ENCODE data around the gene ANXA5.

ANXA5 gene

DNA sequence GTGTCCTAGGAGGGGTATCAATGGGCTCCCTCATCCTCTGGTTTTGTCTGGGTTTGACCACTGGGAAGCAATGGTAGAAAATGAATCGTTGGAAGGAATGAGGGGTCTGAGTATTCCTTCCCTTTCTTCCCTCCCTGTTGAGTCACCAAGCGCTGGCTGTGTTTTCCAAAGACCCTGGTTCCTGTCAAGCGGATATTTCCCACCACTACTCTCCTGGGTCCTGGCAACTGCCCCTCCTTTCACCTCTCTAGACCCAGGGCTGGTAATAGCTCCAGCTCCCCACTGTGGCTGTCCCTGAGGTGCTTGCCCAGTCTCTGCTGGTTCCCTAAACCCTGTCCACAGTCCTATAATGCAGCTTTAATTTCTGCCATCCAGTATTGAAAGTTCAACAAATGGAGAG lies 46.0 kb upstream of the ANXA5 start:
- Histone ChIP-seq H3K4me1 (ENCODE audit: control insufficient read depth, insufficient read depth, low read length) (no peaks in the 10 kb centered on the region), H3K9me3 (ENCODE audit: control insufficient read depth, insufficient read depth, low read depth, low read length) (no peaks in the 10 kb centered on the region), H3K4me3 (ENCODE audit: low read depth, low read length) (no peak overlapping the region), H3K36me3 (ENCODE audit: control insufficient read depth in 2 of 2, insufficient read depth in 1 of 2, low read length in 2 of 2) (no peaks in the 10 kb centered on the region), H3K27ac (ENCODE audit: extremely low read depth, low read depth, low read length) (no peak overlapping the region)
- ChIA-PET POLR2A (no interaction called here), CTCF (interaction anchor here (0.6 kb wide), 1 partner anchor 40 kb away, joined by 9 read pairs; no protein-coding TSS in a partner anchor)
- no peak for TF ChIP-seq KLF8 (tag by site-specific recombination; IDR thresholded peaks at IDR 0.05)
- no peak for TF ChIP-seq ZIC2 (tag by site-specific recombination; IDR thresholded peaks at IDR 0.05)
- TF ChIP-seq ZNF510 (tag by site-specific recombination; IDR thresholded peaks at IDR 0.05; ENCODE audit: insufficient replicate concordance) = no peak
- no peak for TF ChIP-seq SP7 (tag by site-specific recombination; IDR thresholded peaks at IDR 0.05)
- TF ChIP-seq, protein P1, sequence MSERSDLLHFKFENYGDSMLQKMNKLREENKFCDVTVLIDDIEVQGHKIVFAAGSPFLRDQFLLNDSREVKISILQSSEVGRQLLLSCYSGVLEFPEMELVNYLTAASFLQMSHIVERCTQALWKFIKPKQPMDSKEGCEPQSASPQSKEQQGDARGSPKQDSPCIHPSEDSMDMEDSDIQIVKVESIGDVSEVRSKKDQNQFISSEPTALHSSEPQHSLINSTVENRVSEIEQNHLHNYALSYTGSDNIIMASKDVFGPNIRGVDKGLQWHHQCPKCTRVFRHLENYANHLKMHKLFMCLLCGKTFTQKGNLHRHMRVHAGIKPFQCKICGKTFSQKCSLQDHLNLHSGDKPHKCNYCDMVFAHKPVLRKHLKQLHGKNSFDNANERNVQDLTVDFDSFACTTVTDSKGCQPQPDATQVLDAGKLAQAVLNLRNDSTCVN (tag by site-specific recombination; optimal IDR thresholded peaks at IDR 0.05) = no peak
- TF ChIP-seq ZNF138 (tag by site-specific recombination; IDR thresholded peaks at IDR 0.05; ENCODE audit: borderline replicate concordance) = no peak
- no peak for TF ChIP-seq KLF10 (tag by site-specific recombination; IDR thresholded peaks at IDR 0.05)
- TF ChIP-seq ZNF157 (tag by site-specific recombination; IDR thresholded peaks at IDR 0.05) = no peak
- no peak for TF ChIP-seq ZNF629 (tag by site-specific recombination; IDR thresholded peaks at IDR 0.05)
- no peak for TF ChIP-seq ZNF274 (IDR thresholded peaks at IDR 0.05; ENCODE audit: low read length)
- TF ChIP-seq ZNF274 (tag by site-specific recombination; IDR thresholded peaks at IDR 0.05; ENCODE audit: borderline replicate concordance) = no peak
- TF ChIP-seq ZNF121 (tag by site-specific recombination; IDR thresholded peaks at IDR 0.05) = no peak
- no peak for TF ChIP-seq SP3 (tag by site-specific recombination; IDR thresholded peaks at IDR 0.05)
- TF ChIP-seq ZNF701 (tag by site-specific recombination; IDR thresholded peaks at IDR 0.05) = no peak

DNA sequence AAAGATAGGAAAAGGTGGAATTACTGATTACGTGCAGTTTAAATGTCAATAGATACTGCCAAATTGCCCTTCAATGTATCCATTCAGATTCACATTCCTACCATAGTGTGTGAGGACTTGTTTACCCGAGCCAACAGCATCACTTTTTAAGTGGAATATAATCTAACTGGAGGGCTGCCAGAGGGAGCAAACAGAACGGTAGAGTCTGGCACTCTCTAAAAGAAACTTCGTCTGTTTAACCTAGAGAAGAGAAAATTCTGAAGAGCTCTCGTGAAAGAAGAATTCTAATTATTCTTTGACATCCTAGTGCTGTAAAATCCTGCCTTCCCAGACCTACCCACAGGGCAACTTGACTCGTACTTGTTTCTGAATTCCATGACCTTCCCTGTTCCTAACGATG lies 45.0 kb upstream of the ANXA5 start:
- no peaks in the 10 kb centered on the region for H3K36me3 ChIP-seq (ENCODE audit: control insufficient read depth in 2 of 2, insufficient read depth in 1 of 2, low read length in 2 of 2)
- CTCF ChIA-PET = interaction anchor here (0.6 to 1.5 kb wide), 2 partner anchors 30 to 549 kb away, joined by 4 read pairs; no protein-coding TSS in a partner anchor
- H3K4me3 ChIP-seq (ENCODE audit: low read depth, low read length) = no peak overlapping the region
- TF ChIP-seq, protein P2, sequence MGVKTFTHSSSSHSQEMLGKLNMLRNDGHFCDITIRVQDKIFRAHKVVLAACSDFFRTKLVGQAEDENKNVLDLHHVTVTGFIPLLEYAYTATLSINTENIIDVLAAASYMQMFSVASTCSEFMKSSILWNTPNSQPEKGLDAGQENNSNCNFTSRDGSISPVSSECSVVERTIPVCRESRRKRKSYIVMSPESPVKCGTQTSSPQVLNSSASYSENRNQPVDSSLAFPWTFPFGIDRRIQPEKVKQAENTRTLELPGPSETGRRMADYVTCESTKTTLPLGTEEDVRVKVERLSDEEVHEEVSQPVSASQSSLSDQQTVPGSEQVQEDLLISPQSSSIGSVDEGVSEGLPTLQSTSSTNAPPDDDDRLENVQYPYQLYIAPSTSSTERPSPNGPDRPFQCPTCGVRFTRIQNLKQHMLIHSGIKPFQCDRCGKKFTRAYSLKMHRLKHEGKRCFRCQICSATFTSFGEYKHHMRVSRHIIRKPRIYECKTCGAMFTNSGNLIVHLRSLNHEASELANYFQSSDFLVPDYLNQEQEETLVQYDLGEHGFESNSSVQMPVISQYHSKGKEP (tag by site-specific recombination; IDR thresholded peaks at IDR 0.05) = no peak
- no peaks in the 10 kb centered on the region for H3K4me1 ChIP-seq (ENCODE audit: control insufficient read depth, insufficient read depth, low read length)
- no peak overlapping the region for H3K27ac ChIP-seq (ENCODE audit: extremely low read depth, low read depth, low read length)
- POLR2A ChIA-PET = no interaction called here
- H3K9me3 ChIP-seq (ENCODE audit: control insufficient read depth, insufficient read depth, low read depth, low read length) = no peaks in the 10 kb centered on the region

DNA sequence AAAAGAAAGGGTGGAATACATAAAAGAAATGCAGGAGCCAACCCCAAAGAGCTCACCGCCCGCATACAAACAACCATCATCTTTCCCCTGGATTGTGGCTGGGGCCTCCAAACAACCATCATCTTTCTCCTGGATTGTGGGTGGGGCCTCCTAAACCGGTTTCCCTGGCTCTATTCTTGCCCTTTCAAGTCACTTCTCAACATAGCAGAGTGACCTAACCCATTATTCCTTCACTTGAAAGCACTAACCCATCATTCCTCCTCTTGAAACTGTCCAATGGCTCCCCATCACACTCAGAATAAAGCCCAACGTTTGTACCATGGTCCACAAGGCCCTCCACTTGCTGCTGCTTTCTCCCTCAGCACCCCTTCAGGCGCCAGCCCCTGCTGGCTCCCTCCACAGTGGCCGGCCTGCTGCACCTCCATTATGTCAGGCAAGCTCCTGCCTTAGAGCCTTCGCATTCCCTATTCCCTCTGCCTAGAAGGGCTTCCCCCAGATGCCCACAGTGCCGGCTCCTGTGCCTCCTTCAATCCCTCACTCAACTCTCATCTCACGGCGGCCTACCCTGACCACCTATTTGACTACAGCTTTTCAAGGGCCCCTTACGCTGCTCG lies 44.1 kb upstream of the ANXA5 start:
- CTCF ChIA-PET = interaction anchor here (0.8 to 1.5 kb wide), 2 partner anchors 370 to 549 kb away, joined by 3 to 4 read pairs; no protein-coding TSS in a partner anchor

More for the DNA sequence above, 44.1 kb upstream of the ANXA5 start:
- H3K4me3 ChIP-seq (ENCODE audit: low read depth, low read length) = no peak overlapping the region
- H3K9me3 ChIP-seq (ENCODE audit: control insufficient read depth, insufficient read depth, low read depth, low read length) = no peaks in the 10 kb centered on the region
- no peaks in the 10 kb centered on the region for H3K4me1 ChIP-seq (ENCODE audit: control insufficient read depth, insufficient read depth, low read length)
- TF ChIP-seq HOXC10 (CRISPR knock-in tag; IDR thresholded peaks at IDR 0.05) (no peak), ZNF548 (tag by site-specific recombination; IDR thresholded peaks at IDR 0.05) (no peak), ZNF114 (tag by site-specific recombination; IDR thresholded peaks at IDR 0.05) (no peak)
- TF ChIP-seq, protein P3, sequence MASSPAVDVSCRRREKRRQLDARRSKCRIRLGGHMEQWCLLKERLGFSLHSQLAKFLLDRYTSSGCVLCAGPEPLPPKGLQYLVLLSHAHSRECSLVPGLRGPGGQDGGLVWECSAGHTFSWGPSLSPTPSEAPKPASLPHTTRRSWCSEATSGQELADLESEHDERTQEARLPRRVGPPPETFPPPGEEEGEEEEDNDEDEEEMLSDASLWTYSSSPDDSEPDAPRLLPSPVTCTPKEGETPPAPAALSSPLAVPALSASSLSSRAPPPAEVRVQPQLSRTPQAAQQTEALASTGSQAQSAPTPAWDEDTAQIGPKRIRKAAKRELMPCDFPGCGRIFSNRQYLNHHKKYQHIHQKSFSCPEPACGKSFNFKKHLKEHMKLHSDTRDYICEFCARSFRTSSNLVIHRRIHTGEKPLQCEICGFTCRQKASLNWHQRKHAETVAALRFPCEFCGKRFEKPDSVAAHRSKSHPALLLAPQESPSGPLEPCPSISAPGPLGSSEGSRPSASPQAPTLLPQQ (tag by site-specific recombination; IDR thresholded peaks at IDR 0.05) = no peak
- POLR2A ChIA-PET = no interaction called here
- H3K27ac ChIP-seq (ENCODE audit: extremely low read depth, low read depth, low read length) = no peak overlapping the region
- no peaks in the 10 kb centered on the region for H3K36me3 ChIP-seq (ENCODE audit: control insufficient read depth in 2 of 2, insufficient read depth in 1 of 2, low read length in 2 of 2)

Measured in HEK293 (cell line).